Parietal lobe (tissue), 1 donor: Measurements from ENCODE around the gene CXCL13. TPM values are rescaled to one million over a fixed set of nuclear protein-coding genes. Genes with fewer than 3 reads are reported as not detected.

ENCODE experiments used
- total RNA-seq: library from RNA; depleted of rRNA; stranded (reverse); fragments of >200 nt; gene quantifications from one replicate; pipeline ENCODE4 v1.2.3, GENCODE V29; 2014

Gene CXCL13
- not detected for total RNA-seq

DNA sequence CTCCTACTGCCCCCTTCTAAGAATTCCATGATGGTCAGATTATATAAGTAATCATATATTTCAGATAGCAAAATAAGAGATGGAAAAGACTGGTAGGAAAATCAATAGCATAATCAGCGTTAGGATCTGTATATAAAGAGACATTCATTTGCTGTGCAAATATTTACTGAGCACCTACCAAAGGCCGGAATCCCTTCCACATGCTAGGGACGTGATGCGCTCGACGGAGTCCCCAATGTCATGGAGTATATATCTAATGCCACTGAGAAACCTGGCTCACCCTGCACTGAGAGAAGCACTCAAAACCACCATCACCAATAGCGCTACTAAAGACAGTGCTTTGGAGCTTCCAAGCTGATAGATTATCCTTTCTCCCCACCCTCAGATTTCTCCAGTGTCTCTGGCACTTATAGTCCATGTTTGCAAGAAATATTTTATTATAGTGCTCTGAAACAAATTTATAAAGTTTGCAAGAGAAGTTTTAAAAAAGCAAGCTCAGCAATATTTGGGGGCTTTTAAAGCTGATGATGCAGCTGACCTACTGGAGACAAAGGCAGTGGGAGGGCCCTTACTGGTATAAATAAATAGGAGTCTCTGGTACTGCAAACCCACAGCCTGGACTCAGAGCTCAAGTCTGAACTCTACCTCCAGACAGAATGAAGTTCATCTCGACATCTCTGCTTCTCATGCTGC, at the start of gene CXCL13:
CXCL13 (plus strand) TSS at position 611 of the 693 bp plus-strand sequence; CDS start at position 657, 46 bp downstream.

Other genes with a start within 250 kb of the CXCL13 start
- gene CNOT6L, start 213.5 kb downstream of the CXCL13 start, total RNA-seq, result 52.9 TPM